Activated T-cell treated with anti-CD3 and anti-CD28 coated beads, Interleukin-2, amount 50 U/mL, for 48 hours (primary cell): ENCODE measurements around the gene TMEM250.

Experiments used
- DNase-seq, 2 experiments: peaks; one replicate each; pipeline ENCODE4 v3.0.0-alpha.2; 2020

Gene TMEM250

GRCh38 chr9:136131629-136132511 lies 13.2 kb upstream of the TMEM250 start:
- no peak for DNase-seq

- no peak for DNase-seq
Observed at GRCh38 chr9:136129176-136129575, 10.5 kb upstream of the TMEM250 start.

- DNase-seq, result no peak
Observed at GRCh38 chr9:136128436-136128835, 9.8 kb upstream of the TMEM250 start.

- DNase-seq, result no peak
Observed at GRCh38 chr9:136127313-136127712, 8.6 kb upstream of the TMEM250 start.

- DNase-seq, result no peak
Observed at GRCh38 chr9:136124976-136125692, 6.5 kb upstream of the TMEM250 start.

GRCh38 chr9:136122425-136123383 lies 4.0 kb upstream of the TMEM250 start:
- peak; percentile 85 to 87 for DNase-seq

- DNase-seq, result no peak
Observed at GRCh38 chr9:136121801-136122200, 3.1 kb upstream of the TMEM250 start.

GRCh38 chr9:136120438-136120844 lies 1.8 kb upstream of the TMEM250 start:
- no peak for DNase-seq

GRCh38 chr9:136119883-136120393 lies 1.3 kb upstream of the TMEM250 start:
- DNase-seq, result no peak

GRCh38 chr9:136119061-136119882 lies 597 bp upstream of the TMEM250 start:
- peak in 1 of 2 experiments; percentile 56 for DNase-seq

- peak in 1 of 2 experiments; percentile 49 for DNase-seq
Observed at GRCh38 chr9:136117916-136118319, 757 bp downstream of the TMEM250 start.

GRCh38 chr9:136117291-136117915 lies 1.3 kb downstream of the TMEM250 start:
- peak; percentile 62 to 72 for DNase-seq

- DNase-seq, result no peak
Observed at GRCh38 chr9:136116360-136117098, 2.1 kb downstream of the TMEM250 start.

GRCh38 chr9:136115641-136116359 lies 2.9 kb downstream of the TMEM250 start:
- DNase-seq, result no peak

- DNase-seq, result no peak
Observed at GRCh38 chr9:136115206-136115605, 3.5 kb downstream of the TMEM250 start.

GRCh38 chr9:136114610-136115009 lies 4.1 kb downstream of the TMEM250 start:
- DNase-seq, result no peak

GRCh38 chr9:136112541-136112940 lies 6.1 kb downstream of the TMEM250 start:
- DNase-seq, result no peak

- no peak for DNase-seq
Observed at GRCh38 chr9:136111910-136112309, 6.8 kb downstream of the TMEM250 start.

- no peak for DNase-seq
Observed at GRCh38 chr9:136111190-136111589, 7.5 kb downstream of the TMEM250 start.
